Peyer's patch (tissue), 4 donors: ENCODE results near the gene GARIN5A.

Experiments
- POLR2A ChIP-seq, 2 donors: fragments of 450-650 bp; IDR thresholded peaks; one replicate each; pipeline ENCODE4 v1.5.1; 2017; ENCODE audit warnings: antibody characterized with exemption in 2 of 2, mild to moderate bottlenecking in 2 of 2, moderate library complexity in 2 of 2
- TF ChIP-seq, protein P1 (sequence below), 6 experiments: fragments of 450-650 bp in 4 of 6; fragments of 200-600 bp in 2 of 6; sonication (generic) in 1 of 6; IDR thresholded peaks; one replicate each; pipeline ENCODE4 v1.5.1; 2017 to 2019; ENCODE audit warnings: antibody characterized with exemption in 6 of 6, mild to moderate bottlenecking in 3 of 6, moderate library complexity in 1 of 6

DNA sequence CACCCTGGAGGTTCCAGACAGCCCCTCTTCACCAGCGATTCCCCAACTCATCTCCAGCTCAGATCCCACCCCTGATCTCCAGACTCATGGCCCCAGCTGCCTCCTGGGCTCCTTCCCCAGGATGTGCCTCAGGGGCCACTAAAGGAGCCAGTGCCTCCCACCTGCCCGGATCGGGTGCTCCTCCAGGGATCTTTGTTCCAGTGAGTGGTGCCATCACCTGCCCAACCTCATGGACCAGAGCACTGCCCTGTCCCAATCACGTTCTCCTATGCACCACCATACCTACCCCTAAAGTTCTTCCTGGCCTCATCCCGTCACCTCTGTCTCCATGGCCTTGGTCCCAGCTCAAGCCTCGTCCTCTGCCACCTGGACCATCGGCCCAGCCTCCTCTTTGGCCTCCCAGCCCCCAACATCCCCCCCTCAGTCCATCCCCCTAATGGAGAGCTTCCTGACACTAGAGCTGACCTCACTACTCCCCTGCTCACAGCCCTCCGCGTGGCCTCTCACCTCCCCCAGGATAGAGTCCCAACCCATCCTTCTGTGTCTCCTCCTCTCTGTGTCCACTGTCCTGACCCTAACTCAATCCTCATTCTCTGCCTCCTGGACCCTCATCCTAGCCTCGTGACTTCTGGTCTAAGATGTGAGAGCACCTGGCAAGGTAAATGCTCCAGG lies 8.8 kb upstream of the GARIN5A start:
- TF ChIP-seq POLR2A (IDR thresholded peaks at IDR 0.05) = no peak
- TF ChIP-seq, protein P1, sequence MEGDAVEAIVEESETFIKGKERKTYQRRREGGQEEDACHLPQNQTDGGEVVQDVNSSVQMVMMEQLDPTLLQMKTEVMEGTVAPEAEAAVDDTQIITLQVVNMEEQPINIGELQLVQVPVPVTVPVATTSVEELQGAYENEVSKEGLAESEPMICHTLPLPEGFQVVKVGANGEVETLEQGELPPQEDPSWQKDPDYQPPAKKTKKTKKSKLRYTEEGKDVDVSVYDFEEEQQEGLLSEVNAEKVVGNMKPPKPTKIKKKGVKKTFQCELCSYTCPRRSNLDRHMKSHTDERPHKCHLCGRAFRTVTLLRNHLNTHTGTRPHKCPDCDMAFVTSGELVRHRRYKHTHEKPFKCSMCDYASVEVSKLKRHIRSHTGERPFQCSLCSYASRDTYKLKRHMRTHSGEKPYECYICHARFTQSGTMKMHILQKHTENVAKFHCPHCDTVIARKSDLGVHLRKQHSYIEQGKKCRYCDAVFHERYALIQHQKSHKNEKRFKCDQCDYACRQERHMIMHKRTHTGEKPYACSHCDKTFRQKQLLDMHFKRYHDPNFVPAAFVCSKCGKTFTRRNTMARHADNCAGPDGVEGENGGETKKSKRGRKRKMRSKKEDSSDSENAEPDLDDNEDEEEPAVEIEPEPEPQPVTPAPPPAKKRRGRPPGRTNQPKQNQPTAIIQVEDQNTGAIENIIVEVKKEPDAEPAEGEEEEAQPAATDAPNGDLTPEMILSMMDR (IDR thresholded peaks at IDR 0.05) = no peak
